T-cell (primary cell): Measurements from ENCODE around the gene APOO. TPM values are rescaled to one million over a fixed set of nuclear protein-coding genes. Genes with fewer than 3 reads are reported as not detected.

Source experiments
- ATAC-seq, 4 experiments: fragments of 200-7000 bp in 3 of 4; fragments of 150-1000 bp in 1 of 4; cut with Tn5 transposase; replicated peaks in 1 of 4; 1 replicate in 3 of 4; 2 replicates in 1 of 4; pipeline ENCODE4 v1.10.0; 2021; ENCODE audit warnings: moderate library complexity in 3 of 4, mild to moderate bottlenecking in 2 of 4, moderate number of reproducible peaks in 1 of 4
- CTCF ChIA-PET, 2 donors: fragments of 300-600 bp; sonication (Branson Sonifier 250); formaldehyde crosslinking; loops; one replicate each; lab custom pipeline; 2022; ENCODE audit warnings: antibody characterized with exemption in 2 of 2; lab: Charles Lee
- POLR2A ChIA-PET, 2 donors: fragments of 300-600 bp; sonication (Branson Sonifier 250); formaldehyde crosslinking; loops; one replicate each; lab custom pipeline; 2022; ENCODE audit warnings: antibody characterized with exemption in 2 of 2; lab: Charles Lee
- DNase-seq, 35 experiments: peaks; one replicate each; pipeline versions ENCODE4 v3.0.0 to v3.0.0-alpha.2; 2013 to 2023
- H3K27ac ChIP-seq: one replicate; pipeline ENCODE4 v1.5.1; 2013; ENCODE audit warnings: low read length
- H3K27me3 ChIP-seq, 2 experiments: replicated peaks in 1 of 2; 1 replicate in 1 of 2; 2 replicates in 1 of 2; pipeline versions ENCODE4 v1.6.1 to v1.7.0; 2013; ENCODE audit warnings: low read length in 1 of 2, mixed read lengths in 1 of 2; ENCODE audit not compliant: control insufficient read depth in 2 of 2, insufficient read depth in 2 of 2; ENCODE audit errors: extremely low read depth in 1 of 2
- H3K36me3 ChIP-seq, 2 donors: 1 replicate in 1 of 2; 2 replicates in 1 of 2; pipeline versions ENCODE4 v1.6.1 to v1.7.0; 2013; ENCODE audit warnings: low read length in 1 of 2; ENCODE audit not compliant: control insufficient read depth in 2 of 2, insufficient read depth in 1 of 2; ENCODE audit errors: extremely low read depth in 1 of 2
- H3K4me1 ChIP-seq, 2 experiments: 1 replicate in 1 of 2; 2 replicates in 1 of 2; pipeline versions ENCODE4 v1.6.1 to v1.7.0; 2013; ENCODE audit warnings: low read length in 2 of 2, mixed read lengths in 1 of 2; ENCODE audit not compliant: insufficient read depth in 2 of 2, control insufficient read depth in 1 of 2; ENCODE audit errors: extremely low read depth in 1 of 2
- H3K4me3 ChIP-seq, 2 donors: 1 replicate in 1 of 2; 2 replicates in 1 of 2; pipeline versions ENCODE4 v1.5.1 to v1.7.0; 2013; ENCODE audit warnings: mild to moderate bottlenecking in 2 of 2, low read length in 1 of 2, moderate library complexity in 1 of 2; ENCODE audit not compliant: control insufficient read depth in 1 of 2; ENCODE audit errors: extremely low read depth in 1 of 2
- H3K9me3 ChIP-seq: 2 replicates; pipeline ENCODE4 v1.7.0; 2013
- H3K27ac Mint-ChIP-seq, 2 donors: one replicate each; pipeline ENCODE4 v1.8.0; 2020 to 2021; ENCODE audit warnings: mild to moderate bottlenecking in 2 of 2, mixed read lengths in 2 of 2
- H3K27me3 Mint-ChIP-seq, 2 donors: one replicate each; pipeline ENCODE4 v1.8.0; 2021 to 2022; ENCODE audit warnings: mixed read lengths in 2 of 2
- H3K36me3 Mint-ChIP-seq: one replicate; pipeline ENCODE4 v1.8.0; 2021; ENCODE audit warnings: mixed read lengths
- H3K4me1 Mint-ChIP-seq, 3 donors: one replicate each; pipeline ENCODE4 v1.8.0; 2020 to 2022; ENCODE audit warnings: mixed read lengths in 3 of 3, mild to moderate bottlenecking in 1 of 3
- H3K4me3 Mint-ChIP-seq, 3 donors: one replicate each; pipeline ENCODE4 v1.8.0; 2020 to 2022; ENCODE audit warnings: mild to moderate bottlenecking in 3 of 3, mixed read lengths in 3 of 3, moderate library complexity in 3 of 3
- H3K9me3 Mint-ChIP-seq, 3 donors: one replicate each; pipeline ENCODE4 v1.8.0; 2020 to 2022; ENCODE audit warnings: mixed read lengths in 3 of 3
- WGBS: methylation state at CpG from one replicate; pipeline ENCODE4 v1.1.5; 2013; ENCODE audit warnings: missing lambda C conversion rate; ENCODE audit not compliant: insufficient coverage; 5-methylcytosine and 5-hydroxymethylcytosine counted together
- total RNA-seq, 35 experiments: library from RNA in 6 of 35; stranded (reverse) in 6 of 35; fragments of 120-200 nt in 1 of 35; gene quantifications; one replicate each; pipeline versions ENCODE4 v1.2.1 to v1.2.4 and lab custom pipeline; 2013 to 2026

The APOO gene
- total RNA-seq, 5 donors from 2014 or later (not counting 1 experiment from before 2014, with no cell fraction given) = 5.2 to 16.5 (median 6.4) TPM

DNA sequence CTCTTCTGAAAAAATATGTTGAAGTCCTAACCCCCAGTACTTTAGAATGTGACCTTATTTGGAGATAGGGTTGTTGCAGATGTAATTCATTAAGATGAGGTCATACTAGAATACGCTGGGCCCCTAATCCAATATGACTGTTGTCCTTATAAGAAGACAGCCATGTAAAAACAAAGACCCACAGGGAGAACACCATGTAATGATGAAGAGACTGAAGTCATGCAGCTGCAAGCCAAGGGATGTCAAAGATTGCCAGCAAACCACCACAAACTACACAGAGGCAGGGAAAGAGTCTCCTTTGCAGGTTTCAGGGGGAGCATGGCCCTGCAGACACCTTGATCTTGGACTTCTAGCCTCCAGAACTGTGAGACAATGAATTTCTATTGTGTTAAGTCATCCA lies 37.5 kb upstream of the APOO start:
- 100% methylated on average over 1 of the region's 1 CpG for WGBS
- Mint-ChIP-seq H3K9me3 (no peaks in the 10 kb centered on the region), H3K4me3 (no peak overlapping the region), H3K36me3 (peaks cover 13% of the 10 kb centered on the region), H3K4me1 (peaks cover 2 to 7% (median 5%) of the 10 kb centered on the region in 3 donors), H3K27ac (no peak overlapping the region), H3K27me3 (peaks cover 0 to 3% of the 10 kb centered on the region in 2 donors)
- Histone ChIP-seq H3K27me3 (no peaks in the 10 kb centered on the region), H3K4me1 (no peaks in the 10 kb centered on the region), H3K9me3 (no peaks in the 10 kb centered on the region), H3K4me3 (no peak overlapping the region), H3K27ac (no peak overlapping the region), H3K36me3 (peaks cover 0 to 8% of the 10 kb centered on the region in 2 donors)
- ATAC-seq (no peak), DNase-seq (no peak)
- POLR2A ChIA-PET = no interaction called here
- CTCF ChIA-PET = no interaction called here

DNA sequence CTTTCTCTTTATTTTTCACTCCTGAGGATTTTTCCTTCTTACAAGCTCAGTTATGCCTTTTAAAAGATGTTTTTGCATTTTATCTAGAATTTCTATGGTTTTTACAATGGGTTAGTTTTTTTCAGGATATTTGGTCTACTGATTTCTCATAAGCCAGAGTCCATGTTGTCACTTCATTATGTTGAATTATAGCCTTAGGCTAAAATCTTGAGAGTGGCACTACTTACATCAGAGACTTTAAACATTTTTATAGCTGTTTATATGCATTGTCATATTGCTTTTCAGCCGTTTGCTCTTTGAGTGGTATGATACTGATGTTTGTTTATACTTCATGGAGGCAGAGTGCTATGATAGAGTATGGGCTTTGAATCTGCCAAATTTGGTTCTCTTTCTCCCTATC lies 36.5 kb upstream of the APOO start:
- ChIA-PET POLR2A (no interaction called here), CTCF (interaction anchor here in 1 of 2 donors (0.5 kb wide), 1 partner anchor 27 kb away, joined by 5 read pairs; no protein-coding TSS in a partner anchor)
- no CpG with 5 or more reads among the region's 1 CpG for WGBS
- Histone ChIP-seq H3K4me1 (no peaks in the 10 kb centered on the region), H3K4me3 (no peak overlapping the region), H3K27me3 (no peaks in the 10 kb centered on the region), H3K9me3 (no peaks in the 10 kb centered on the region), H3K27ac (no peak overlapping the region), H3K36me3 (peaks cover 0 to 8% of the 10 kb centered on the region in 2 donors)
- H3K4me1 Mint-ChIP-seq = peaks cover 2 to 4% (median 4%) of the 10 kb centered on the region in 3 donors
- peaks cover 13% of the 10 kb centered on the region for H3K36me3 Mint-ChIP-seq
- H3K27ac Mint-ChIP-seq = no peak overlapping the region
- DNase-seq = no peak
- no peaks in the 10 kb centered on the region for H3K9me3 Mint-ChIP-seq
- H3K27me3 Mint-ChIP-seq = peaks cover 0 to 3% of the 10 kb centered on the region in 2 donors
- no peak for ATAC-seq
- no peak overlapping the region for H3K4me3 Mint-ChIP-seq

DNA sequence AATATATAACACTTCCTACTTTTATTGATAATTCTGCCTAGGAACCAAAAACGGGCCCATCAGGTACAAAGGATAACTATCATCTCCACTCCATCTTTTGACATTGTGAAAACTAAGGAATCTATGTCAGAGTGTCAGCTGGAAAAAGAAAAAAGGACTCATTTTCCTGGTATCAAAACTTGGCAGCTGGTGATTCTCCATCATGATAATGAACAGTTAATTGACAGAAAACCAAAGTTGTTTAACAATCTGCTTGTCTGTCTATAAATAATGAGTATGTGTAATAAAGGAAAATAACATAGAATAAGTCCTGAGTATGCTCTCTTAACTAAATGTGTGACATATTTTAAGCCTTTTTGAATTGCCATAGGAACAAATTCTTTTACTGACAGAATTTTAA lies 31.5 kb upstream of the APOO start:
- no peak for DNase-seq
- peaks cover 7% of the 10 kb centered on the region for H3K36me3 Mint-ChIP-seq

DNA sequence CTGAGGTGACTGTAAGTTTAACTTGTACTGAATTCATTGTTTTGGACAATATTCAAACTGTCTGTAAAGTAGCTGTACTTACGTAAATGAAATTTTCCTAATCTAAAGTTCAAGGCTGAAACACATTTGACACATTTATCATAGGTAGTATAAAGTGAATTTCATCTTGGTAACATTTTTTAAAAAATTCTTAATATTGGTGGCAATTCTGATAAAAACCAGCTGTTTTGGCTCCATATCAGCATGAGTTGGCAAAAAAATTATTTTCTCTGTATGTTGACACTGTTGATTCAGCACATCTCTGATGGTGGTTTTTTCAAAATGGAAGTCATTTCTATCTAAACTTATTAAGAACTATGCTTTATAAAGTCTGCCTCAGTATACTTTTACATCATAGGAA lies 31.0 kb upstream of the APOO start:
- Histone ChIP-seq H3K4me3 (no peak overlapping the region), H3K9me3 (no peaks in the 10 kb centered on the region), H3K36me3 (no peaks in the 10 kb centered on the region), H3K27me3 (no peaks in the 10 kb centered on the region), H3K4me1 (no peaks in the 10 kb centered on the region), H3K27ac (no peak overlapping the region)
- H3K9me3 Mint-ChIP-seq = no peaks in the 10 kb centered on the region
- CTCF ChIA-PET = interaction anchor here in 1 of 2 donors (1.1 kb wide), 1 partner anchor 115 kb away, joined by 3 read pairs; no protein-coding TSS in a partner anchor
- H3K4me3 Mint-ChIP-seq = no peak overlapping the region
- DNase-seq (no peak), ATAC-seq (no peak)
- H3K27ac Mint-ChIP-seq = no peak overlapping the region
- POLR2A ChIA-PET = interaction anchor here in 1 of 2 donors (0.5 kb wide), 1 partner anchor 154 kb away, joined by 3 read pairs; no protein-coding TSS in a partner anchor
- WGBS = no CpG with 5 or more reads among the region's 1 CpG
- H3K4me1 Mint-ChIP-seq = no peaks in the 10 kb centered on the region
- peaks cover 7% of the 10 kb centered on the region for H3K36me3 Mint-ChIP-seq
- H3K27me3 Mint-ChIP-seq = no peaks in the 10 kb centered on the region

More for the DNA sequence above, 31.5 kb upstream of the APOO start:
- POLR2A ChIA-PET = interaction anchor here in 1 of 2 donors (0.5 kb wide), 1 partner anchor 155 kb away, joined by 3 read pairs; no protein-coding TSS in a partner anchor
- no peaks in the 10 kb centered on the region for H3K27me3 Mint-ChIP-seq
- no CpG with 5 or more reads among the region's 1 CpG for WGBS
- H3K4me3 ChIP-seq = no peak overlapping the region
- no peak overlapping the region for H3K27ac ChIP-seq
- H3K27me3 ChIP-seq = no peaks in the 10 kb centered on the region
- H3K36me3 ChIP-seq = no peaks in the 10 kb centered on the region
- no peak for ATAC-seq
- no peaks in the 10 kb centered on the region for H3K4me1 ChIP-seq
- CTCF ChIA-PET = no interaction called here
- H3K4me1 Mint-ChIP-seq = no peaks in the 10 kb centered on the region
- no peaks in the 10 kb centered on the region for H3K9me3 Mint-ChIP-seq
- no peak overlapping the region for H3K4me3 Mint-ChIP-seq
- no peaks in the 10 kb centered on the region for H3K9me3 ChIP-seq
- no peak overlapping the region for H3K27ac Mint-ChIP-seq

DNA sequence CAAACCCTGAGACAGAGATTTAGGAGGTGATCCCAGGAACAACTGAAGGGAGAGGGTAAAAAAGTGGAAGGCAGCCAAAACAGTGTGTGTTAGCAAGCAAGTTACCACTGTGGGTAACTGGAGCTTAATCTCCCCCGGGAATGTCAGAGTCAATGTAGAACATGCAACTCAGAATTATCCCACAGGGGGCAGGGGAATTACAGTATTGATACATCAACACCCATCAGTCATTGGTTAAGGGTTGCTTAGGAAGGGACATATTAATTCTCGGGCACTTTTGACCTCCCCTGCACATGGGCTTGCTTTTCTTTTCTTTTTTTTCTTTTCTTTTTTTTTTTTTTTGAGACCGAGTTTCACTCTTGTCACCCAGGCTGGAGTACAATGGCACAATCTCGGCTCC lies 29.4 kb upstream of the APOO start:
- WGBS = no CpG with 5 or more reads among the region's 4 CpGs
- Histone ChIP-seq H3K4me1 (no peaks in the 10 kb centered on the region), H3K9me3 (no peaks in the 10 kb centered on the region), H3K4me3 (no peak overlapping the region), H3K27me3 (no peaks in the 10 kb centered on the region), H3K36me3 (no peaks in the 10 kb centered on the region), H3K27ac (no peak overlapping the region)
- CTCF ChIA-PET = no interaction called here
- no peak for ATAC-seq
- Mint-ChIP-seq H3K9me3 (no peaks in the 10 kb centered on the region), H3K36me3 (no peaks in the 10 kb centered on the region), H3K4me3 (no peak overlapping the region), H3K4me1 (peaks cover 2 to 7% (median 4%) of the 10 kb centered on the region in 3 donors), H3K27me3 (no peaks in the 10 kb centered on the region), H3K27ac (no peak overlapping the region)
- POLR2A ChIA-PET = no interaction called here
- no peak for DNase-seq

DNA sequence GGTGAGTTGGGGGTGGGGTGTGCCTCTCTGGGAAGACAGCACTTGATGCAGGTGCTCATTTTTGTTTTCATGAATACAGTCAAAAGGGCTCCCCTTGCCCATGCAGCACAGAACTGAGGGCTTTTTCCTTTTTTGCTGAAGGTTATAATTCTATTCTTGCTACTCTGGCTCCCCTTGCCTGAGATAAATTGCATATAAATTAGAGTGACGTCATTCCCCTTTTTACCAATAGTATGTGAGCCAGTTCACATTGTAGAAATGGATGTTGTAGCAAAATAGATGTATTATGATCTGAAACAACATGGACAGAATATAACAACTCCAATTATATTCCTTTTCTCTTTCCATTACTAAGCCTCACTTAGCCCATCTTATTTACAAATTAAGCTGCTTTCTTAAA lies 28.4 kb upstream of the APOO start:
- Mint-ChIP-seq H3K27me3 (no peaks in the 10 kb centered on the region), H3K4me3 (no peak overlapping the region), H3K4me1 (peaks cover 9 to 16% (median 12%) of the 10 kb centered on the region in 3 donors), H3K9me3 (no peaks in the 10 kb centered on the region), H3K27ac (no peak overlapping the region), H3K36me3 (no peaks in the 10 kb centered on the region)
- ChIA-PET POLR2A (no interaction called here), CTCF (no interaction called here)
- no peak for ATAC-seq
- Histone ChIP-seq H3K4me3 (no peak overlapping the region), H3K4me1 (peaks cover 3 to 4% of the 10 kb centered on the region in 2 experiments), H3K27ac (no peak overlapping the region), H3K36me3 (no peaks in the 10 kb centered on the region), H3K27me3 (no peaks in the 10 kb centered on the region), H3K9me3 (no peaks in the 10 kb centered on the region)
- DNase-seq = no peak
- no CpG with 5 or more reads among the region's 1 CpG for WGBS
